Upper lobe of left lung (tissue), 4 donors: ENCODE measurements around the gene PTPRN2.

Experiments
- CTCF ChIP-seq, 6 experiments: fragments of 450-650 bp in 4 of 6; fragments of 200-600 bp in 2 of 6; sonication (generic) in 2 of 6; IDR thresholded peaks; one replicate each; pipeline ENCODE4 v1.5.1; 2016 to 2019; ENCODE audit warnings: antibody characterized with exemption in 6 of 6
- EP300 ChIP-seq, 4 donors: sonication (generic); formaldehyde crosslinking; IDR thresholded peaks; one replicate each; pipeline ENCODE4 v1.5.1; 2017; ENCODE audit warnings: antibody characterized with exemption in 4 of 4, control low read depth in 2 of 4
- POLR2A ChIP-seq, 4 donors: fragments of 450-650 bp; IDR thresholded peaks; one replicate each; pipeline ENCODE4 v1.5.1; 2016 to 2017; ENCODE audit warnings: antibody characterized with exemption in 4 of 4, mild to moderate bottlenecking in 2 of 4
- POLR2AphosphoS5 ChIP-seq, 2 donors: sonication (generic); formaldehyde crosslinking; IDR thresholded peaks; one replicate each; pipeline ENCODE4 v1.5.1; 2017; ENCODE audit warnings: antibody characterized with exemption in 2 of 2

DNA sequence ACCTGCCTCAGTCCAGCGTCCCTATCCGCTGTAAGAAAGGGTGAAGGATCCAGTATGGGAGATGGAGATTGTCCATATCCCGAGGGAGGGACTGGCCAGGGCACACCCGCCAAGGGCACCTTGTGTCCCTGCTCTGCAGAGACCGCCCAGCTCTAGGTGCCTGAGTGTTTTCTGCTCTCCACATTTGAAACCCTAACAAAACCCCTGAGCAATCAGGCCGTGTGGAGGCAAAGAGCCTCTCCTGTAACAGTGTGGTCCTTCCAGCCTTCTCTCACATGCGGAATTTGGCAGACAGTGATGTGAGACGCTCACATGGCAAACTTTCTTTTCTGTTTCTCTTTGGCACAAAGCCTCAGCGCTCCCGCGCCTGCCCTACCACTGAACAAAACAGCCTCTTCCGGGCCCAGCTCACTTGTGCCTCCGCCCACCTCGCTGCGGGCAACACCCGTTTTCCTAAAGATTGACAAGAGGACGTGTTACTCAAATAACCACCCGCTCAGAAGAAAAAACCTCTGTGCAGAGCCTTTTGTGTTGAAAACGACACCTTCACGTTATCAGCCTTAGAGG, 736.0 kb downstream of the PTPRN2 start:
- TF ChIP-seq CTCF (IDR thresholded peaks at IDR 0.05) (no peak), POLR2A (IDR thresholded peaks at IDR 0.05) (peak in 1 of 4 donors; percentile 55), EP300 (IDR thresholded peaks at IDR 0.05) (no peak), POLR2AphosphoS5 (IDR thresholded peaks at IDR 0.05) (no peak)
